CD4-positive, alpha-beta memory T cell (primary cell): ENCODE results near the gene KIF13A. TPM values are rescaled to one million over a fixed set of nuclear protein-coding genes. Genes with fewer than 3 reads are reported as not detected.
"Not testable (repeated sequence)": the region's sequence is repeated elsewhere in the genome, so short reads cannot be mapped to it uniquely, and the experiment has no call there.

Experiments used
- CTCF ChIA-PET: fragments of 350-600 bp; sonication (Branson Sonifier 250); formaldehyde crosslinking; loops from one replicate; lab custom pipeline; 2021; ENCODE audit warnings: inconsistent platforms; ENCODE audit not compliant: partially characterized antibody; lab: Charles Lee
- POLR2A ChIA-PET: fragments of 350-600 bp; sonication (Branson Sonifier 250); formaldehyde crosslinking; loops from one replicate; lab custom pipeline; 2021; ENCODE audit not compliant: partially characterized antibody; lab: Charles Lee
- DNase-seq, 5 donors: peaks; one replicate each; pipeline versions ENCODE4 v3.0.0 to v3.0.0-alpha.2; 2020 to 2022; ENCODE audit warnings: mixed read lengths in 1 of 5
- H3K27ac ChIP-seq: one replicate; pipeline ENCODE4 v1.7.0; 2013; ENCODE audit warnings: low read depth, low read length
- H3K27me3 ChIP-seq: 2 replicates; pipeline ENCODE4 v1.7.0; 2013; ENCODE audit warnings: mild to moderate bottlenecking, low read length, moderate library complexity; ENCODE audit not compliant: insufficient read depth
- H3K36me3 ChIP-seq: 2 replicates; pipeline ENCODE4 v1.7.0; 2013; ENCODE audit warnings: mild to moderate bottlenecking, low read length, moderate library complexity; ENCODE audit not compliant: insufficient read depth
- H3K4me1 ChIP-seq: 2 replicates; pipeline ENCODE4 v1.7.0; 2013; ENCODE audit warnings: mild to moderate bottlenecking, low read length, moderate library complexity; ENCODE audit not compliant: insufficient read depth
- H3K4me3 ChIP-seq, 2 donors: one replicate each; pipeline ENCODE4 v1.7.0; 2013; ENCODE audit warnings: low read length in 2 of 2, mild to moderate bottlenecking in 1 of 2
- H3K9me3 ChIP-seq, 2 donors: one replicate each; pipeline ENCODE4 v1.7.0; 2013; ENCODE audit warnings: low read length in 2 of 2, control low read depth in 1 of 2; ENCODE audit not compliant: control insufficient read depth in 1 of 2
- H3K27ac Mint-ChIP-seq, 7 donors: one replicate each; pipeline ENCODE4 v1.8.0; 2020 to 2021; ENCODE audit warnings: mixed read lengths in 7 of 7, mild to moderate bottlenecking in 6 of 7, inconsistent platforms in 3 of 7, moderate library complexity in 3 of 7
- H3K27me3 Mint-ChIP-seq, 2 donors: one replicate each; pipeline ENCODE4 v1.8.0; 2020 to 2021; ENCODE audit warnings: mixed read lengths in 2 of 2
- H3K36me3 Mint-ChIP-seq, 2 donors: one replicate each; pipeline ENCODE4 v1.8.0; 2020 to 2021; ENCODE audit warnings: mixed read lengths in 2 of 2, inconsistent platforms in 1 of 2, mild to moderate bottlenecking in 1 of 2
- H3K4me1 Mint-ChIP-seq, 4 donors: one replicate each; pipeline ENCODE4 v1.8.0; 2020 to 2021; ENCODE audit warnings: mixed read lengths in 4 of 4, mild to moderate bottlenecking in 1 of 4
- H3K4me3 Mint-ChIP-seq, 8 donors: one replicate each; pipeline ENCODE4 v1.8.0; 2020 to 2021; ENCODE audit warnings: mixed read lengths in 8 of 8, mild to moderate bottlenecking in 7 of 8, moderate library complexity in 6 of 8, inconsistent platforms in 3 of 8
- H3K9me3 Mint-ChIP-seq, 8 donors: one replicate each; pipeline ENCODE4 v1.8.0; 2020 to 2021; ENCODE audit warnings: mixed read lengths in 8 of 8, mild to moderate bottlenecking in 5 of 8, inconsistent platforms in 3 of 8, moderate library complexity in 1 of 8
- intact Hi-C: fragments of 100-400 bp; cut with micrococcal nuclease; formaldehyde crosslinking; loops from one replicate; pipeline ENCODE4 v1.15.1; 2023
- polyA plus RNA-seq, 2 donors: library from polyadenylated mRNA; unstranded; fragments of 300-500 nt; fragmentation: Illumina TruSeq; gene quantifications; one replicate each; pipeline ENCODE4 v1.2.3, GENCODE V29; 2021
- total RNA-seq, 2 experiments: library from RNA; stranded (reverse); gene quantifications; one replicate each; pipeline ENCODE4 v1.2.3, GENCODE V29; 2021

KIF13A gene
- total and polyA plus RNA-seq, 4 experiments from 2014 or later, result 0.61 to 1.7 (median 1.5) TPM; not detected in 1

DNA sequence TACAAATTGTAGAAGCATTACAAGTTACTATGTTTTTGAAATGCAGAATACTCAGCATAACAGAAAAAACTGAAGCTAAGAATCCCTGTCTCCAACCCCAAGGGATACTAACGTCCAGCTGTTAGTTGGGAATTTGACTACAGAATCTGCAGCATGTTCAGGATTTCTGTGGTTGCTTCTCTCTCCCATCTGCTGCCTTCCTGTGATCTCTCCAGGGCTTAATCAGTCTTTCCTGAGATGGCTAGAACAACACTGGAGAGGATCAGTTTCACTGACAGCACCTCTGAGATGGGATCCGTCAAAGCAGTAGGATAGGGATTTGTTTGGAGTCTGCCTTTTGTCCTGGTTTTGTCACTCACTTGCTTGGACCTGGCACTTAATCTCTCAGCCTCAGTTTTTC lies 207.4 kb downstream of the KIF13A start:
- intact Hi-C loops, result no loop called here
- peaks cover 0 to 2% (median 0%) of the 10 kb centered on the region in 8 donors for H3K9me3 Mint-ChIP-seq
- Histone ChIP-seq H3K4me1 (no peaks in the 10 kb centered on the region), H3K27ac (no peak overlapping the region), H3K9me3 (no peaks in the 10 kb centered on the region), H3K4me3 (no peak overlapping the region), H3K36me3 (no peaks in the 10 kb centered on the region), H3K27me3 (no peaks in the 10 kb centered on the region)
- no peak overlapping the region for H3K27ac Mint-ChIP-seq
- H3K36me3 Mint-ChIP-seq, result no peaks in the 10 kb centered on the region
- no peak for DNase-seq
- H3K4me1 Mint-ChIP-seq, result peaks cover 0 to 3% (median 0%) of the 10 kb centered on the region in 4 donors
- peaks cover 4% of the 10 kb centered on the region in 2 donors for H3K27me3 Mint-ChIP-seq
- POLR2A ChIA-PET, result no interaction called here
- no peak overlapping the region for H3K4me3 Mint-ChIP-seq
- CTCF ChIA-PET, result interaction anchor here (0.6 kb wide), 1 partner anchor 27 kb away, joined by 3 read pairs; no protein-coding TSS in a partner anchor

- Histone ChIP-seq H3K36me3 (no peaks in the 10 kb centered on the region), H3K27me3 (no peaks in the 10 kb centered on the region), H3K9me3 (no peaks in the 10 kb centered on the region), H3K27ac (no peak overlapping the region), H3K4me1 (no peaks in the 10 kb centered on the region), H3K4me3 (no peak overlapping the region)
- ChIA-PET CTCF (no interaction called here), POLR2A (no interaction called here)
- intact Hi-C loops, result no loop called here
- peaks cover 5% of the 10 kb centered on the region in 2 donors for H3K27me3 Mint-ChIP-seq
- H3K27ac Mint-ChIP-seq, result no peak overlapping the region
- no peaks in the 10 kb centered on the region for H3K4me1 Mint-ChIP-seq
- H3K36me3 Mint-ChIP-seq, result no peaks in the 10 kb centered on the region
- no peak for DNase-seq
- H3K4me3 Mint-ChIP-seq, result no peak overlapping the region
- peaks cover 0 to 3% (median 0%) of the 10 kb centered on the region in 8 donors for H3K9me3 Mint-ChIP-seq
Observed at GRCh38 chr6:17771609-17772008, 215.8 kb downstream of the KIF13A start.

DNA sequence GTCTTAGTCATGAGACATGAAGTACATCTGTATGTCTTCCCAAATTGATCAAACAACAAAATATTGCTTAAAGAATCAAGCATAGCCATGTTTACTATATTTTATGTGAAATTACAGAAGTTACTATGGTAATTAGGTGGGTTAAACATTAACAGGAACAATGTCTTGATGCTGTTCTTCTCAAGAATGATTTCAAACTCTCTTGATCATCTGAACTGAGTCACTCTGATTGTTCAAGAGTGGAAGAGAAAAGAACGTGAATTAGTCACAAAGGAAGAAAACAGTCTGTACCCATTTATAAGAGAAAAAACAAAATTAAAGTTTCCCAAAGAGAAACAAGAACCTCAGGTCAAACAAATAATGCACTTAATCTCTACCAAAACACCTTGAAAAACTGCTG lies 218.6 kb downstream of the KIF13A start:
- Histone ChIP-seq H3K9me3 (no peaks in the 10 kb centered on the region), H3K4me3 (no peak overlapping the region), H3K4me1 (no peaks in the 10 kb centered on the region), H3K36me3 (no peaks in the 10 kb centered on the region), H3K27ac (no peak overlapping the region), H3K27me3 (no peaks in the 10 kb centered on the region)
- Mint-ChIP-seq H3K4me1 (no peaks in the 10 kb centered on the region), H3K27ac (no peak overlapping the region), H3K27me3 (peaks cover 8 to 12% of the 10 kb centered on the region in 2 donors), H3K9me3 (peaks cover 0 to 3% (median 0%) of the 10 kb centered on the region in 8 donors), H3K36me3 (no peaks in the 10 kb centered on the region), H3K4me3 (no peak overlapping the region)
- ChIA-PET CTCF (no interaction called here), POLR2A (no interaction called here)
- no peak for DNase-seq
- intact Hi-C loops, result no loop called here

- Histone ChIP-seq H3K27me3 (no peaks in the 10 kb centered on the region), H3K4me3 (no peak overlapping the region), H3K4me1 (no peaks in the 10 kb centered on the region), H3K36me3 (no peaks in the 10 kb centered on the region), H3K27ac (no peak overlapping the region), H3K9me3 (no peaks in the 10 kb centered on the region)
- CTCF ChIA-PET, result no interaction called here
- DNase-seq, result no peak
- Mint-ChIP-seq H3K9me3 (peaks cover 0 to 3% (median 0%) of the 10 kb centered on the region in 8 donors), H3K4me1 (no peaks in the 10 kb centered on the region), H3K27me3 (peaks cover 8 to 12% of the 10 kb centered on the region in 2 donors), H3K27ac (no peak overlapping the region), H3K4me3 (no peak overlapping the region), H3K36me3 (no peaks in the 10 kb centered on the region)
- POLR2A ChIA-PET, result no interaction called here
- intact Hi-C loops, result no loop called here
Observed at GRCh38 chr6:17768388-17768787, 219.0 kb downstream of the KIF13A start.

DNA sequence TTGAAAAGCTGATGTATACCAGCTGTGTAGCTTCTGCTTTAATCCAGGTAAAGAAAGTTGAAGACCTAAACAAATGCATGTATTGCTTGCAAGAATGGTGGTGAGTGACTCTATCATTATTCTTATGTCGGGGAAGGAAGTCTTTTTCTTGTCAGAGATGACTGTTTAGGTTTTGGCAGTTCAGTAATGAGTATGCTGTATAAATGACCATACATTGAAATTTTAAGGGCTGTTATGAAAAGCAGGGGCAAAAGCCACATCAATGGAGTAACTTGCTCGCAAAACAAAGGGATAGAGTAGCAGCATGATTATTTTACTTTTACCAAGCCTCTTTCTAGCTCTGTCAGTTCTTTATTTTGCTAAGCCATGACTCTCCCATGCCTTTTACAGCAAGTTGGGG lies 224.8 kb downstream of the KIF13A start:
- Mint-ChIP-seq H3K9me3 (no peaks in the 10 kb centered on the region), H3K27ac (no peak overlapping the region), H3K36me3 (no peaks in the 10 kb centered on the region), H3K4me3 (no peak overlapping the region), H3K27me3 (peaks cover 6 to 12% of the 10 kb centered on the region in 2 donors), H3K4me1 (no peaks in the 10 kb centered on the region)
- Histone ChIP-seq H3K4me1 (no peaks in the 10 kb centered on the region), H3K9me3 (no peaks in the 10 kb centered on the region), H3K36me3 (no peaks in the 10 kb centered on the region), H3K27me3 (no peaks in the 10 kb centered on the region), H3K4me3 (no peak overlapping the region), H3K27ac (no peak overlapping the region)
- CTCF ChIA-PET, result no interaction called here
- intact Hi-C loops, result no loop called here
- DNase-seq, result no peak
- POLR2A ChIA-PET, result no interaction called here

- Histone ChIP-seq H3K27me3 (no peaks in the 10 kb centered on the region), H3K9me3 (no peaks in the 10 kb centered on the region), H3K27ac (no peak overlapping the region), H3K36me3 (no peaks in the 10 kb centered on the region), H3K4me3 (no peak overlapping the region), H3K4me1 (no peaks in the 10 kb centered on the region)
- DNase-seq, result no peak
- ChIA-PET CTCF (interaction anchor here (2.9 kb wide), 1 partner anchor 45 kb away, joined by 7 read pairs; no protein-coding TSS in a partner anchor), POLR2A (no interaction called here)
- no peak overlapping the region for H3K4me3 Mint-ChIP-seq
- no peak overlapping the region for H3K27ac Mint-ChIP-seq
- intact Hi-C loops, result no loop called here
- H3K9me3 Mint-ChIP-seq, result no peaks in the 10 kb centered on the region
- no peaks in the 10 kb centered on the region for H3K36me3 Mint-ChIP-seq
- peaks cover 2 to 16% of the 10 kb centered on the region in 2 donors for H3K27me3 Mint-ChIP-seq
- H3K4me1 Mint-ChIP-seq, result no peaks in the 10 kb centered on the region
Observed at GRCh38 chr6:17758119-17758518, 229.3 kb downstream of the KIF13A start.

GRCh38 chr6:17754254-17754653 lies 233.2 kb downstream of the KIF13A start:
- H3K9me3 Mint-ChIP-seq, result no peaks in the 10 kb centered on the region
- ChIA-PET CTCF (no interaction called here), POLR2A (no interaction called here)
- DNase-seq, result no peak
- Histone ChIP-seq H3K27me3 (no peaks in the 10 kb centered on the region), H3K27ac (no peak overlapping the region), H3K9me3 (no peaks in the 10 kb centered on the region), H3K36me3 (no peaks in the 10 kb centered on the region), H3K4me1 (no peaks in the 10 kb centered on the region), H3K4me3 (no peak overlapping the region)
- no peaks in the 10 kb centered on the region for H3K36me3 Mint-ChIP-seq
- no peaks in the 10 kb centered on the region for H3K4me1 Mint-ChIP-seq
- intact Hi-C loops, result no loop called here
- no peak overlapping the region for H3K27ac Mint-ChIP-seq
- no peak overlapping the region for H3K4me3 Mint-ChIP-seq
- H3K27me3 Mint-ChIP-seq, result peaks cover 0 to 11% of the 10 kb centered on the region in 2 donors

- H3K27me3 Mint-ChIP-seq, H3K27ac Mint-ChIP-seq, DNase-seq, H3K27ac ChIP-seq, POLR2A ChIA-PET, H3K4me1 Mint-ChIP-seq, H3K9me3 Mint-ChIP-seq, CTCF ChIA-PET, H3K9me3 ChIP-seq, H3K4me3 Mint-ChIP-seq, H3K4me3 ChIP-seq, H3K36me3 Mint-ChIP-seq, H3K4me1 ChIP-seq, H3K27me3 ChIP-seq, H3K36me3 ChIP-seq, intact Hi-C loops: not testable (repeated sequence)
Observed at GRCh38 chr6:17745324-17745723, 242.1 kb downstream of the KIF13A start.
